ENCODE data around the gene NPTX1. TPM values are rescaled to one million over a fixed set of nuclear protein-coding genes. Genes with fewer than 3 reads are reported as not detected.

The NPTX1 gene
- total and polyA plus RNA-seq, 2 donors = 1.4 to 2.3 TPM

DNA sequence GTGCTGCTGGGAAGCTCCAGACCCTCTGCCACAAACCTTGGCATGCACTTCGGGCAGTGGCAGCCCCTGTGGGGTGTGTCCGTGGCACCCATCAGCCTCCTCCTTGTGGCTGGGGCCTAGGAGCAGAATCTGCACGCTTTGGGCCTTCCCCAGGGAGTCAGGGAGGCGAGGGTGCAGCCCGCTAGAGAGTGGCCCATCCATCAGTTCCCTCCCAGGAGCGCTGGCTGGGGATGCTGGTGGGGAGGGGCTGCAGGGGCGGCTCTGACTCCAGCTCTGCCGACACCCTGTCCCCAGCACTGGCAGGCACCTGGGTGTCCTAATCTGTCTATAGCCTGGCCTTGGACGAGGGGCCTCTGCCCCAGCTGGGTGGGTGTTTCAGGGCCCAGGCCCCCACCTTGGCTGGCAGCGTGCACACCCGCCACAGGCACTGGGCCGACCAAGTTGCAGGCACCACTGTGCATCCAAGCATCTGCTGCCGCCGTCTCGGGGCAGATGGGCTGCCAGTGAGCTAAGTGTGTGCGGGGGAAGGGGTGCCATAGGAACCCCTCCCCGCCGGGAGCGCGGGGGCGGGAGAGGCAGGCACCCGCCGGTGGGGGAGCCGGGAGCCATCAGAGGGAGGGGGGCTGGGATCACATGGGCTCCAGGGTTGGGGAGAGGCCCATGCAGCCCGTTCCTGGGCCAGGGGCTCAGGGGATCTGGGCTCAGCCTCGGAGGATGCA, 31.2 kb downstream of the NPTX1 start:
- no peak overlapping the region for H3K4me3 ChIP-seq (ENCODE audit: low read depth, low read length)
- H3K36me3 ChIP-seq (ENCODE audit: insufficient read depth) = no peaks in the 10 kb centered on the region
- no peak for DNase-seq (ENCODE audit: extremely low spot score)
- WGBS = 66% methylated on average over 26 of the region's 26 CpGs
- H3K27ac ChIP-seq (ENCODE audit: low read depth) = no peak overlapping the region
- H3K4me1 ChIP-seq (ENCODE audit: insufficient read depth) = no peaks in the 10 kb centered on the region

DNA sequence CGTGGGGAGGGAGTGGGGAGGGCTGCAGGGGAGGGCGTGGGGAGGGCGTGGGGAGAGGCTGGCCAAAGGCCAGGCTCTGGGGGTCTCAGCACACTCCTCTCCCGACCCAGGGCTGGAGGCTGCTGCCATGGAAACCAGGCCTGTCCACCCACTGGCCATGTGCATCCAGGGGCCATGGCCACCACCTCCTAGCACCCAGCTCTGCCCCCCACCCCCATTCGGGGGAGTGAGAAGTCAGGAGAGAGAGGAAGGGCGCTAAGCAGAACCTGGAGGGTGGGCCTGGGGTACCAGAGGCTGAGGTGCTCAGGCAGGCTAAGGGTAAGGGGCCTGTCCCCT, 31.8 kb downstream of the NPTX1 start:
- DNase-seq (ENCODE audit: extremely low spot score) = no peak
- 57% methylated on average over 6 of the region's 6 CpGs for WGBS
- H3K36me3 ChIP-seq (ENCODE audit: insufficient read depth) = no peaks in the 10 kb centered on the region

DNA sequence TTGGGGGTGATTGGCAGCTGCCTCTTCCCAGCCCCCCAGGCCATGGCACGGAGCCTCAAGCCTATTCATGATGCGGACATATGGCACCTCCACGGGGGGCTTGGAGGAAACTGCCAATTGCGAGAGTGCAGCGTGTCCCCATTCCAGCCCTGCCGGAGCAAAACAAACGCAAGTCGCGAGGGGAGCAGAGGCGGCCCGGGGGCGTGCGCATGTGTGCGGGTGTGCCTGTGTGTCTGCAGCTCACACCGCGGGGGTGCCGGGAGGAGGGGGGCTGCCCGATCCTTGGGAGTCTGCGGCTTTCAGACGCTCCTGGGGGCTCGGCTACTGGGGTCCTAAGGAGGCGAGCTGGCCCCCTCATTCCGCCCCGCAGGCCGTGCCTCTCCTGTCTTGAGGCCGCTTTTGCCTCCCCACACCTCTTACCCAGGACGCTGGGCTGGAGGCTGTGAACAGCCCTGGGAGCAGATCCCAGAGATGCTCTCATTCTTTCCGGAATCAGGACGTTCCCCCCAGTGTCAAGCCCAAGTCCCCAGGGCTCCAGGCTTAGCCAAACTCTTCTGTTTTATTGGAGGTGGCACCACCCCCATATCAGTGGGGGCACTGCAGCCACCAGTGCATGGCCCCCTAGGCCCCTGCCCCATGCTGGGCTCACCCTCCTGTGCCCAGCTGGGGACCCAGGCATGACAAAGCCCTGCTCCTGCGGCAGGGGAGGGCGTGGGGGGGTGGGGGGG, 32.3 kb downstream of the NPTX1 start:
- no peaks in the 10 kb centered on the region for H3K36me3 ChIP-seq (ENCODE audit: insufficient read depth)
- WGBS = 39% methylated on average over 31 of the region's 31 CpGs
- no peak for DNase-seq (ENCODE audit: extremely low spot score)
- H3K4me1 ChIP-seq (ENCODE audit: insufficient read depth) = no peaks in the 10 kb centered on the region
- no peak overlapping the region for H3K27ac ChIP-seq (ENCODE audit: low read depth)
- no peak overlapping the region for H3K4me3 ChIP-seq (ENCODE audit: low read depth, low read length)

More for the DNA sequence above, 31.8 kb downstream of the NPTX1 start:
- Histone ChIP-seq H3K4me3 (ENCODE audit: low read depth, low read length) (no peak overlapping the region), H3K27ac (ENCODE audit: low read depth) (no peak overlapping the region), H3K4me1 (ENCODE audit: insufficient read depth) (no peaks in the 10 kb centered on the region)

DNA sequence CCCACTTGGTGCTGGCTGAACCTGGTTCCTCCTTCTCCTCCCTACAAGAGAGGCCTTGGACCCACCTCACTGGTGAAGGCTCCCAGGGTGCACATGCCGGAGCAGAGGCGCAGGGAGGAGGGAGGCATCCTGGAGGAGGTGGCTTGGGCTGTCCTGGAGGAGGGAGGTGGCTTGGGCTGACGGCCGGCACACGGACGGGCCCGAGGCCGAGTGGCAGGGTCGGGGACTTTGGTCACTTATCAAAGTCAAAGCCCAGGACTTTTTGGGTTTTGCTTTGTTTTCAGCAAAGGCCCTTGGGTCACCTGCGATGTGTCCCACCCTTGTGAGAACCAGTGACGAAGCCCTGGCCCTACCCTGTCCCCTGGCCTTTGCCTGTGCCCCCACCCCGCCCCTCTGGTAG, 32.9 kb downstream of the NPTX1 start:
- Histone ChIP-seq H3K4me1 (ENCODE audit: insufficient read depth) (no peaks in the 10 kb centered on the region), H3K4me3 (ENCODE audit: low read depth, low read length) (no peak overlapping the region), H3K36me3 (ENCODE audit: insufficient read depth) (no peaks in the 10 kb centered on the region), H3K27ac (ENCODE audit: low read depth) (no peak overlapping the region)
- 50% methylated on average over 12 of the region's 12 CpGs for WGBS
- no peak for DNase-seq (ENCODE audit: extremely low spot score)

DNA sequence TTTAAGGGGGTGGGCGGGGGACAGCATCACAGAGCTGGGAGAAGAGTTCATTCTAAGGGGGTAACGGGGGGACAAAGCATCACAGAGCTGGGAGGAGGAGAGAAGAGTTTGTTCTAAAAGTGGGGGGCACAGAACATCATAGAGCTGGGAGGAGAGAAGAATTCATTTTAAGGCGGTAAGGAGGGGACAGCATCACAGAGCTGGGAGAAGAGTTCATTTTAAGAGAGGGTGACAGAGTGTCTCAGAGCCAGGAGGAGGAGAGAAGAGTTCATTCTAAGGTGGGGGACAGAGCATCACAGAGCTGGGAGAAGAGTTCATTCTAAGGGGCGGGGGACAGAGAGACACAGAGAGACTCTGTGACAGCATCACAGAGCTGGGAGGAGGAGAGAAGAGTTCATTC, 33.6 kb downstream of the NPTX1 start:
- WGBS = 69% methylated on average over 4 of the region's 4 CpGs
- H3K27ac ChIP-seq (ENCODE audit: low read depth) = no peak overlapping the region
- DNase-seq (ENCODE audit: extremely low spot score) = no peak
- no peaks in the 10 kb centered on the region for H3K4me1 ChIP-seq (ENCODE audit: insufficient read depth)
- no peak overlapping the region for H3K4me3 ChIP-seq (ENCODE audit: low read depth, low read length)
- H3K36me3 ChIP-seq (ENCODE audit: insufficient read depth) = no peaks in the 10 kb centered on the region

DNA sequence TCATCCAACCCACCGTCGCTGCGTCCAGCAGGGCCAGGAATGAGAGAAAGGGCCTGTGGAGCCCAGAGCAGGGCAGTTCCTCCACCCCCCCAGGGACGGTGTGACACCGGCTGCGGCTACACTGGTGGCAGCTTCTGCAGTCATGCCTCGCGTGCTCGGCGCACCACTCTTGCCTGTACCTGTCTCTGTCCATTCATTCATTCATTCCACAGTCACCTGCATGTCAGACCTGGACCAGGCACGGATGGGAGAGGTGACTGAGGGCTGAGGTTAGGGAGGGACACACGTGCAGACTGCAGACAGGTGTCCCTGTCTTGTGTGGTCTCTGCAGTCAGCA, 34.1 kb downstream of the NPTX1 start:
- DNase-seq (ENCODE audit: extremely low spot score) = no peak
- Histone ChIP-seq H3K4me3 (ENCODE audit: low read depth, low read length) (no peak overlapping the region), H3K36me3 (ENCODE audit: insufficient read depth) (no peaks in the 10 kb centered on the region), H3K4me1 (ENCODE audit: insufficient read depth) (no peaks in the 10 kb centered on the region), H3K27ac (ENCODE audit: low read depth) (no peak overlapping the region)
- WGBS = 86% methylated on average over 12 of the region's 12 CpGs

DNA sequence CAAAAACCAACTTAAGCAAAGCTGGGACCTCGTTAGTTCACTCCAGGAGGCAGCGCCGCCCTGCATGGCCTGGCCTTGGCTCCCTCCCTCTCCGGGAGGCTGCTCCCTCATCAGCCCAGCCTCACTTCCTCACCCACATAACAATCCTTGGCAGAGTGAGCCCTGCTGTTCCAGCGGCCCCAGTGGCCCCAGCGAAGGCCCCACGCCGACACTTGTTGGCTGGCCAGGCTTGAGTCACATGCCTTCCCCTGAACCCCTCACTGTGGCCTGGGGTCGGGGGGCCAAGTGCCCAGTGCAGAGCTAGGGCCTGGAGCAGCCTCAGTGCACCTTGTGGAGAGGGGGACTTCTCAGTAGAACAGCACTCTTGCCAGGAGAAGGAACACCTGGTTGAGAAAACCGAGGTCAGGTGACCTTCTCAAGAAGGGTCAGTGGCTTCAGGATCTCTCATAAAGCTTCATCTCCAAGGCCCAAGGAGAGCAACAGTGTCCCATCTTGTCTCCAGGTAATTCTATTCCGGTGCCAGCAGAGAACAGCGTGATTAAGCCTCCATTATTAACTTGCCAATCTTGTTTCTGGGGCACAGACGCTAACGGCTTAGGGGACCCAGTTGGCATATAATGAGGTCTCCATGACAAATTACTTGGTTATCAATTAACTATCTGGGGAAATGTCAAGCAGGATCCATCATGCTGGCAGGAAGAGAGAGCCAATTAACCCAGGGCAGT, 34.6 kb downstream of the NPTX1 start:
- no peak for DNase-seq (ENCODE audit: extremely low spot score)
- Histone ChIP-seq H3K4me1 (ENCODE audit: insufficient read depth) (no peaks in the 10 kb centered on the region), H3K4me3 (ENCODE audit: low read depth, low read length) (no peak overlapping the region), H3K36me3 (ENCODE audit: insufficient read depth) (no peaks in the 10 kb centered on the region), H3K27ac (ENCODE audit: low read depth) (no peak overlapping the region)
- 90% methylated on average over 14 of the region's 14 CpGs for whole genome bisulfite sequencing

DNA sequence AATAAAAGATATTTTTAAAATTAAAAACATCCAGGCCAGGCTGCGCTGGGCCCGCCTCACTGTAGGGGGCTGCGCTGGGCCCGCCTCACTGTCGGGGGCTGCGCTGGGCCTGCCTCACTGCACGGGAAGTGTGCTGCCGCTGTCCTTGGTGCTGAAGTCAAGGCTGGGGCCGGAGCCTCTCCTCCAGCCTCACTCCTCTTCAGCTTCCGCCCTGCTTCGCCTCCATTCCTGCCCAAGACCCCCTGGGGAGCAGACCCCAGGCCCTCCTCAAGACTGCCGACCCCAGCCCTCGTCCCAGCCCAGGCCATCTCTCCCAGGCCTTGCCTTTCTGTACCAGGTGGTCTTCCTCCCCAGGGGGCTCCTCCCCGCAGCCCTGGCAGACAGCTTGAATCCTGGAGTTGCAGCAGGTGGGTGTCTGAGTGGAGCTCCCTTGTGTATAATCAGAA, 35.3 kb downstream of the NPTX1 start:
- Histone ChIP-seq H3K4me1 (ENCODE audit: insufficient read depth) (no peaks in the 10 kb centered on the region), H3K27ac (ENCODE audit: low read depth) (no peak overlapping the region), H3K36me3 (ENCODE audit: insufficient read depth) (no peaks in the 10 kb centered on the region), H3K4me3 (ENCODE audit: low read depth, low read length) (no peak overlapping the region)
- DNase-seq (ENCODE audit: extremely low spot score) = no peak
- WGBS = 30% methylated on average over 14 of the region's 14 CpGs

DNA sequence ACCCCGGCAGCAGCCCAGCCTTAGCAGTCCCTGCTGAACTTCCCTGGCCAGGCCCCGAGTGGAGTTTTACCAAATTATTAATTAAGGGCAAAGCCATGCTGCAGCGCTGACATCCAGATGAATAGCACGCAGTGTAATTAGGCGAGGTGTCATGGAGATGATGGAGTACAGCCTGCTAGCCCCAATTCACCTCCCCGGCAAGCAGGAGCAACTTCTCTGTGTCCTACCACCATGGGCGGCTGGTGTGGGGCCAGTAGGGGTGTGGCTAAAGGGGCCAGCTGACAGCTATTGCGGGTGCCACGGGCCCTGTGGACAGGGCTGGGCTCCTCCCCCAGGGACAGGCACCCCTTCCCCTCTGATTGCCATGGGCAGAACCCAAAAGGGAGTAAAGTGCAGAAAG, 36.9 kb downstream of the NPTX1 start:
- H3K4me1 ChIP-seq (ENCODE audit: insufficient read depth) = no peaks in the 10 kb centered on the region
- no peaks in the 10 kb centered on the region for H3K36me3 ChIP-seq (ENCODE audit: insufficient read depth)
- H3K27ac ChIP-seq (ENCODE audit: low read depth) = no peak overlapping the region
- DNase-seq (ENCODE audit: extremely low spot score) = no peak
- 78% methylated on average over 9 of the region's 9 CpGs for WGBS
- no peak overlapping the region for H3K4me3 ChIP-seq (ENCODE audit: low read depth, low read length)

DNA sequence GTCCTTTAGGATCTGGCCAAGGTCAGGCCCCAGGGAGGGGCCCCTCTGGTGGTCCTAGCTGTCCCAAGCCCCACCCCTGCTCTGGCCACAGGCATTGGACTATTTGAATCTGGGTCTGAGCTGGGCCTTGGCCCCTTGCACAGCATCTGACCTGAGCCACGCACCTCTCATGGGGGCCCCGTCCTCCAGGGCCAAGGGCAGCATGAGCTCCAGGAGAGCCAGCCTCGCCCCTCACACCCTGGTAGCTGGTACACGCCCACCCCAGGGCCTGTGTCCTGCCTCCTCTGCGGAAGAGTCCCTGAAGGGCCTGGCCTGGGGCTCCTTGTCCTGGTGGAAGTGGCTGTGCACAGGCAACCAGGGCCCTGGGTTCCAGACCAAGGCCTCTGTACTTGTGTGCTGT, 37.6 kb downstream of the NPTX1 start:
- no peak for DNase-seq (ENCODE audit: extremely low spot score)
- Histone ChIP-seq H3K4me1 (ENCODE audit: insufficient read depth) (no peaks in the 10 kb centered on the region), H3K27ac (ENCODE audit: low read depth) (no peak overlapping the region), H3K4me3 (ENCODE audit: low read depth, low read length) (no peak overlapping the region), H3K36me3 (ENCODE audit: insufficient read depth) (no peaks in the 10 kb centered on the region)
- WGBS = 95% methylated on average over 5 of the region's 5 CpGs

DNA sequence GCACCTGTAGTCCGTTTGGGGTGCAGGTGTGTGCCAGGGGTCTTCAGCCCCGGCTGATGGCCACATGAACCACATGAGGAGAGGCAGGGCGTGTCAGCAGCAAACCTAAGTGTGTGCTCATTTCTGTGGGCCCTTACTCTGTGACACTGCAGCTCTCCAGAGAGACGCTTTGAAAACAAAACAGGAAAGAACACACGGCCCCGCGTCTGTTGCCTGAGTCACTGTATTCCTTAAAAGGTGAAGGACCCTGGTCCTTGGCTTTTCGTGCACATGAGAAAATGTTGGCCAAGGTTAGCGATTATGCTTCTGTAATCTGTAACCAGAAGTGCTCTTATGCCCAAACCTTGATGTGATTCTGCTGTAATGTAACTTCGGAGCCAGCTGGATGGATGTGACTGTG, 38.9 kb downstream of the NPTX1 start:
- H3K4me1 ChIP-seq (ENCODE audit: insufficient read depth) = no peaks in the 10 kb centered on the region
- H3K36me3 ChIP-seq (ENCODE audit: insufficient read depth) = no peaks in the 10 kb centered on the region
- DNase-seq (ENCODE audit: extremely low spot score) = no peak
- H3K27ac ChIP-seq (ENCODE audit: low read depth) = no peak overlapping the region
- no peak overlapping the region for H3K4me3 ChIP-seq (ENCODE audit: low read depth, low read length)
- 79% methylated on average over 10 of the region's 10 CpGs for WGBS

DNA sequence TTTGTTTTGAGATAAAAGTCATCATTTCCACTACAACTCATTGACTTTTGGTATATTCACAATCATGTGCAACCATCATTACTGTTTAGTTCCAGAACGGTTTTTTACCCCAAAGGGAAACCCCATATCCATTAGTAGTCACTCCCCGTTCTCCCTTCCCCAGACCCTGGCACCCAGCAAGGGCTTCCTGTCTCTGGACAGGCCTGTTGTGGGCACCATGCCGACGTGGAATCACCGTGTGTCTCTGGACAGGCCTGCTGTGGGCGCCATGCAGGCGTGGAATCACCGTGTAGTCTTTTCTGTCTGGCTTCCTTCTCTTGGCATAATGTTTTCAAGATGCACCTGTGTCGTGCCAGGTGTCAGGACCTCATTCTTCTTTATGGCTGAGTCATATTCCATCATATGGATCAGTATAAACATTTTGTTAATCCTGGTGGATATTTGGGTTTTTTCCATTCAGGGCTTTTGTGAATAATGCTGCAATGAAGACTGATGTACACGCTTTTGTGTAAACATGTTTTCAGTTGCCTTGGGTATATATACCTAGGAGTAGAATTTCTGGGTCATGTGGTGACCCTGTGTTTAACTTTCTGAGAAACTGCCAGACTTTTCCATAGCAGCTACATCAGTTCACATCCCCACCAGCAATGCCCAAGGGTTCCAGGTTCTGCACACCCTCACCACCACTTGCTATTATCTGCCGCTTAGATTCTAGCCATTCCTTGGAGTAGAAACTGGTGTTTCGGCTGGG, 42.3 kb downstream of the NPTX1 start:
- 77% methylated on average over 12 of the region's 12 CpGs for WGBS
- Histone ChIP-seq H3K27ac (ENCODE audit: low read depth) (no peak overlapping the region), H3K4me3 (ENCODE audit: low read depth, low read length) (no peak overlapping the region), H3K4me1 (ENCODE audit: insufficient read depth) (no peaks in the 10 kb centered on the region), H3K36me3 (ENCODE audit: insufficient read depth) (no peaks in the 10 kb centered on the region)
- DNase-seq (ENCODE audit: extremely low spot score) = no peak

DNA sequence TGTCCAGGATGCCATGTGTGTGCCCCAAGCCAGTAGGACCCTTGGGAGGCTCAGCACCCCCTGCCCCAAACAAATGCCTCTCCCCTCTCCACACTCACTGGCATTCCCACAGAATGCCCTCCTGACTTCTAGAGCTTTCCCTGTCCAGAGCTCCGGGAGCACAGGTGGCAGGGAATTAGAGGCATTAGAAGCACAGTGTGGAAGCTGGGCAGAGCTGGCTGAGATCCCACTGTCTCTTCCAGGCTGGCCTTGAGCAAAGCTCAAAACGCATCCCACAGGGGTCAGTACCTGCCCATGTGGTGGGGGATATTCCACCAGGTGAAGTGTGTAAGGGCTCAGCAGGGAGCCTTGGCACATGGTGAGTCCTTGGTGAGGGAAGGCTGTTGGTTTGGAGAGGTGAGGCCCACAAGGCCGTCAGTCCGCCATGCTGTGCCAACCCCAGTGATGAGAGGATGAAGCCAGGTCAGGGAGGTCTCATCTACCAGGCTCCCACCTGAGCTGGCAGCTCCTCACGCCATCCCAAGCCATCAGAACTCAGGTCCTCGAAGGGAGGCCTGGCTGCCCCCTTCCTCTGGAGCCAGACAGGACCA, 43.4 kb downstream of the NPTX1 start:
- H3K27ac ChIP-seq (ENCODE audit: low read depth) = no peak overlapping the region
- WGBS = 82% methylated on average over 6 of the region's 6 CpGs
- no peaks in the 10 kb centered on the region for H3K4me1 ChIP-seq (ENCODE audit: insufficient read depth)
- no peak overlapping the region for H3K4me3 ChIP-seq (ENCODE audit: low read depth, low read length)
- DNase-seq (ENCODE audit: extremely low spot score) = no peak
- no peaks in the 10 kb centered on the region for H3K36me3 ChIP-seq (ENCODE audit: insufficient read depth)

Measured in urinary bladder (tissue), 4 donors.